ENCODE measurements around the gene KRTAP4-2.

KRTAP4-2 gene

GRCh38 chr17:41186872-41187271, 8.9 kb upstream of the KRTAP4-2 start:
- no peaks in the 10 kb centered on the region for H3K4me1 ChIP-seq (ENCODE audit: control insufficient read depth, low read depth, low read length)
- no peaks in the 10 kb centered on the region for H3K27me3 ChIP-seq (ENCODE audit: control insufficient read depth, insufficient read depth, low read length)
- no peaks in the 10 kb centered on the region for H3K9me3 ChIP-seq (ENCODE audit: control insufficient read depth, low read depth, low read length)

GRCh38 chr17:41185001-41185400, 7.0 kb upstream of the KRTAP4-2 start:
- Histone ChIP-seq H3K9me3 (ENCODE audit: control insufficient read depth, low read depth, low read length) (no peaks in the 10 kb centered on the region), H3K9ac (ENCODE audit: low read length) (no peak overlapping the region), H3K27me3 (ENCODE audit: control insufficient read depth, insufficient read depth, low read length) (no peaks in the 10 kb centered on the region), H3K27ac (ENCODE audit: low read length) (no peak overlapping the region), H3K36me3 (ENCODE audit: control insufficient read depth, low read depth, low read length) (no peaks in the 10 kb centered on the region), H3K4me3 (ENCODE audit: low read length) (no peak overlapping the region), H3K4me1 (ENCODE audit: control insufficient read depth, low read depth, low read length) (no peaks in the 10 kb centered on the region)

More at GRCh38 chr17:41186872-41187271, 8.9 kb upstream of the KRTAP4-2 start:
- no peak overlapping the region for H3K9ac ChIP-seq (ENCODE audit: low read length)
- no peak overlapping the region for H3K4me3 ChIP-seq (ENCODE audit: low read length)
- H3K27ac ChIP-seq (ENCODE audit: low read length), result no peak overlapping the region
- H3K36me3 ChIP-seq (ENCODE audit: control insufficient read depth, low read depth, low read length), result no peaks in the 10 kb centered on the region

DNA sequence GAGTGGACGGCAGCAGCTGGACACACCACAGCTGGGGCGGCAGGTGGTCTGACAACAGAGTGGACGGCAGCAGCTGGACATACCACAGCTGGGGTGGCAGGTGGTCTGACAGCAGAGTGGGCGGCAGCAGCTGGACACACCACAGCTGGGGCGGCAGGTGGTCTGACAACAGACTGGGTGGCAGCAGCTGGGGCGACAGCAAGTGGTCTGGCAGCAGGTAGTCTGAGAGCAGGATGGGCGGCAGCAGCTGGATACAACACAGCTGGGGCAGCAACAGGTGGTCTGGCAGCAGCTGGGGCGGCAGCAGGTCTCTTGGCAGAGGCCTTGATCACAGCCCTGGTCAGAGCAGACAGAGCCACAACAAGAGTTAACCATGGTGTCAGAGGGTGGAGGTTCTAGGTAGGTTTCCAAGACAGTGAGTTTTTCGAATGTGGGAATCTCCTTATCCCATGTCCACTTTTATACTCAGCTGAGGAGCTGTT, 6.5 kb upstream of the KRTAP4-2 start, which contains the start of gene KRTAP4-1:
Gene KRTAP4-1, minus strand, starts transcription at position 432 of the 482 bp plus-strand sequence. Its CDS starts 57 bp downstream, at position 375.
- H3K27ac ChIP-seq (ENCODE audit: low read length), result no peak within 1 kb of the TSS
- no peaks in the 10 kb centered on the region for H3K9me3 ChIP-seq (ENCODE audit: control insufficient read depth, low read depth, low read length)
- no peaks in the 10 kb centered on the region for H3K36me3 ChIP-seq (ENCODE audit: control insufficient read depth, low read depth, low read length)
- H3K4me1 ChIP-seq (ENCODE audit: control insufficient read depth, low read depth, low read length), result no peaks in the 10 kb centered on the region
- no peak within 1 kb of the TSS for H3K4me3 ChIP-seq (ENCODE audit: low read length)
- H3K9ac ChIP-seq (ENCODE audit: low read length), result no peak within 1 kb of the TSS
- H3K27me3 ChIP-seq (ENCODE audit: control insufficient read depth, insufficient read depth, low read length), result no peaks in the 10 kb centered on the region

GRCh38 chr17:41178843-41179616, 1.0 kb upstream of the KRTAP4-2 start:
- no peaks in the 10 kb centered on the region for H3K27me3 ChIP-seq (ENCODE audit: control insufficient read depth, insufficient read depth, low read length)

GRCh38 chr17:41178341-41178740, 320 bp upstream of the KRTAP4-2 start:
- Histone ChIP-seq H3K4me3 (ENCODE audit: low read length) (no peak overlapping the region), H3K9me3 (ENCODE audit: control insufficient read depth, low read depth, low read length) (no peaks in the 10 kb centered on the region), H3K36me3 (ENCODE audit: control insufficient read depth, low read depth, low read length) (no peaks in the 10 kb centered on the region), H3K9ac (ENCODE audit: low read length) (no peak overlapping the region), H3K27ac (ENCODE audit: low read length) (no peak overlapping the region), H3K4me1 (ENCODE audit: control insufficient read depth, low read depth, low read length) (no peaks in the 10 kb centered on the region), H3K27me3 (ENCODE audit: control insufficient read depth, insufficient read depth, low read length) (no peaks in the 10 kb centered on the region)

More at GRCh38 chr17:41178843-41179616, 1.0 kb upstream of the KRTAP4-2 start:
- Histone ChIP-seq H3K9me3 (ENCODE audit: control insufficient read depth, low read depth, low read length) (no peaks in the 10 kb centered on the region), H3K9ac (ENCODE audit: low read length) (no peak overlapping the region), H3K4me3 (ENCODE audit: low read length) (no peak overlapping the region), H3K36me3 (ENCODE audit: control insufficient read depth, low read depth, low read length) (no peaks in the 10 kb centered on the region), H3K27ac (ENCODE audit: low read length) (no peak overlapping the region), H3K4me1 (ENCODE audit: control insufficient read depth, low read depth, low read length) (no peaks in the 10 kb centered on the region)

DNA sequence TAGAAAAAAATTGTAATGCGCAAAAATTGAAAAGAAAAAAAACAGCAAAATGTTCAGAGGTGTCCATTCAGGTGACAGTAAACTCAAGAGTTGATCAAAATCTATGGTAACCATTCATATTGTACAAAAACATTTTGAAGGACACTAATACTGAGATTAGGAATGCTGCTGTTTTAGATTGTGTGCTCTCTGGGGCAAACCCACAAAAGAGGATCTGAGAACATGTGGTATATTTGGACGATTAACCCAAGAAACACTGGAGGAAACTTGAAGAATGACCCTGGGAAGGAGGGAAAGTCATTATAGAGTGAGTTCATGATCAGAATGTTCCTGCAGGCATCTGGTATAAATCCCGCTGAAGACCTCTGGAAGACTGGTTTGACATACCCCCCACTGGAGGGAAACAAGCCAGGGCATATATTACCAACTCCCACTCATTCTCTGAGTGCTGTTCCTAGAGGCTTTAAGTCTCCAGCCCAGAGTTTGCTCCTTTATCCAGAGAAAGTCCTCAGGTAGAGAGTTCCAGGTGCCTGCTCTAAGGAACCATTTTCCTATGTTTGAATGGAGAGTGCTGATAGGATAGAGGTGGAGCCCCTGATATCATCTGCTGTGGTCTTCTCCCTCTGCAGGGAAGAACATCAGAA, 1.2 kb downstream of the KRTAP4-2 start:
- Histone ChIP-seq H3K9ac (ENCODE audit: low read length) (no peak overlapping the region), H3K36me3 (ENCODE audit: control insufficient read depth, low read depth, low read length) (no peaks in the 10 kb centered on the region), H3K27me3 (ENCODE audit: control insufficient read depth, insufficient read depth, low read length) (no peaks in the 10 kb centered on the region), H3K4me1 (ENCODE audit: control insufficient read depth, low read depth, low read length) (no peaks in the 10 kb centered on the region), H3K4me3 (ENCODE audit: low read length) (no peak overlapping the region), H3K27ac (ENCODE audit: low read length) (no peak overlapping the region), H3K9me3 (ENCODE audit: control insufficient read depth, low read depth, low read length) (no peaks in the 10 kb centered on the region)

DNA sequence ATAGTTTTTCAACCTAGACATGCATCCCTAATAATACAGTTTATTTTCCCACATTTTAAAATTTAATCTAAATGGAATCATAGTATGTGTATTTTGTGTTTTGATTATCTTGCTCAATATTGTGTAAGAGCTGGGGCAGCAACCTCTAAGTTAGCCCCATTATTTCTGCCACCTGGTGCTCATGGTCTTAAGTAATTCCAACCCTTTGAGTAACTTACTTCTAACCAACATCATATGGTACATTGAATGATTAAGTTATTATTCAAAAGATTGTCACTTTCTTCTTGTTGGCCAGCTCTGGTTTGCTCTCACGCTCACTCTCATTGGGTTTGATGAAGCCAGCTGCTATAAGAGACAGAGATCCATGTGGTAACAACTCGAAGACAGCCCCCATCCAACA, 6.1 kb downstream of the KRTAP4-2 start:
- H3K4me1 ChIP-seq (ENCODE audit: control insufficient read depth, low read depth, low read length), result no peaks in the 10 kb centered on the region
- H3K9me3 ChIP-seq (ENCODE audit: control insufficient read depth, low read depth, low read length), result no peaks in the 10 kb centered on the region
- H3K27me3 ChIP-seq (ENCODE audit: control insufficient read depth, insufficient read depth, low read length), result no peaks in the 10 kb centered on the region
- no peak overlapping the region for H3K9ac ChIP-seq (ENCODE audit: low read length)
- no peak overlapping the region for H3K27ac ChIP-seq (ENCODE audit: low read length)
- H3K36me3 ChIP-seq (ENCODE audit: control insufficient read depth, low read depth, low read length), result no peaks in the 10 kb centered on the region
- H3K4me3 ChIP-seq (ENCODE audit: low read length), result no peak overlapping the region

DNA sequence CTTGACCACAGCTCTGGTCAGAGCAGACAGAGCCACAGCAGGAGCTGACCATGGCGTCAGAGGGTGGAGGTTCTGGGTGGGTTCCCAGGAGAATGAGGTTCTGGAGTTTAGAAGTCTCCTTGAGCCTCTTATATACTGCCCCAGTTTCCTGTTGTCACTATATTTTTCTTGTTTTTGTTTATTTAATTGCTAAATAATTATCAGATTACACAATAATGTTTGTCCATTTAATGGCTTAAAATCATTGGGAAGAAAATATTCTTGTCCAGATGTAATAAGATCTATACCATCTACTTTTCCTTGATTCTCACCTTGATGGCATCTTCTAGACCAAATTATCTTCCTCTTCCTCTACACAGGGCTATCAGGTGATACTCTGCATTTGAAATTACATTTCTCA, 9.9 kb downstream of the KRTAP4-2 start, which contains the start of gene KRTAP4-3:
Gene KRTAP4-3, minus strand, starts transcription at position 101 of the 400 bp plus-strand sequence. Its CDS starts 49 bp downstream, at position 52.
- no peak within 1 kb of the TSS for H3K4me3 ChIP-seq (ENCODE audit: low read length)
- H3K9ac ChIP-seq (ENCODE audit: low read length), result no peak within 1 kb of the TSS
- no peaks in the 10 kb centered on the region for H3K27me3 ChIP-seq (ENCODE audit: control insufficient read depth, insufficient read depth, low read length)

DNA sequence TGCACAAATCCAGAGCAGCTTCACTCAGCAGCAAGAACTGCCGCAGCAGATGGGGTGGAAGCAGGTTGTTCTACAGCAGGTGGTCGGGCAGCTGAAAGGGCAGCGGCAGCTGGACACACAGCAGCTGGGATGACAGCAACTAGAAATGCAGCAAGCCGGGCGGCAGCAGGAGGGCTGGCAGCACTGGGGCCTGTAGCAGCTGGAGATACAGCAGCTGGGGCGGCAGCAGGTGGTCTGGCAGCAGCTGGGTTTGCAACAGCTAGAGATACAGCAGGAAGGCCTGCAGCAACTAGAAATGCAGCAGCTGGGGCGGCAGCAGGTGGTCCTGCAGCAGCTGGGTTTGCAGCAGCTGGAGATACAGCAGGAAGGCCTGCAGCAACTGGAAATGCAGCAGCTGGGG, 10.5 kb downstream of the KRTAP4-2 start:
- Histone ChIP-seq H3K27me3 (ENCODE audit: control insufficient read depth, insufficient read depth, low read length) (no peaks in the 10 kb centered on the region), H3K4me3 (ENCODE audit: low read length) (no peak overlapping the region), H3K4me1 (ENCODE audit: control insufficient read depth, low read depth, low read length) (no peaks in the 10 kb centered on the region), H3K9ac (ENCODE audit: low read length) (no peak overlapping the region), H3K9me3 (ENCODE audit: control insufficient read depth, low read depth, low read length) (no peaks in the 10 kb centered on the region), H3K36me3 (ENCODE audit: control insufficient read depth, low read depth, low read length) (no peaks in the 10 kb centered on the region), H3K27ac (ENCODE audit: low read length) (no peak overlapping the region)

More for the DNA sequence above, 9.9 kb downstream of the KRTAP4-2 start, which contains the start of gene KRTAP4-3:
- Histone ChIP-seq H3K9me3 (ENCODE audit: control insufficient read depth, low read depth, low read length) (no peaks in the 10 kb centered on the region), H3K27ac (ENCODE audit: low read length) (no peak within 1 kb of the TSS), H3K36me3 (ENCODE audit: control insufficient read depth, low read depth, low read length) (no peaks in the 10 kb centered on the region), H3K4me1 (ENCODE audit: control insufficient read depth, low read depth, low read length) (no peaks in the 10 kb centered on the region)

GRCh38 chr17:41163828-41164227, 14.2 kb downstream of the KRTAP4-2 start:
- no peaks in the 10 kb centered on the region for H3K4me1 ChIP-seq (ENCODE audit: control insufficient read depth, low read depth, low read length)
- H3K9me3 ChIP-seq (ENCODE audit: control insufficient read depth, low read depth, low read length), result no peaks in the 10 kb centered on the region
- H3K27me3 ChIP-seq (ENCODE audit: control insufficient read depth, insufficient read depth, low read length), result no peaks in the 10 kb centered on the region
- no peak overlapping the region for H3K9ac ChIP-seq (ENCODE audit: low read length)
- no peak overlapping the region for H3K4me3 ChIP-seq (ENCODE audit: low read length)
- no peak overlapping the region for H3K27ac ChIP-seq (ENCODE audit: low read length)
- H3K36me3 ChIP-seq (ENCODE audit: control insufficient read depth, low read depth, low read length), result no peaks in the 10 kb centered on the region

DNA sequence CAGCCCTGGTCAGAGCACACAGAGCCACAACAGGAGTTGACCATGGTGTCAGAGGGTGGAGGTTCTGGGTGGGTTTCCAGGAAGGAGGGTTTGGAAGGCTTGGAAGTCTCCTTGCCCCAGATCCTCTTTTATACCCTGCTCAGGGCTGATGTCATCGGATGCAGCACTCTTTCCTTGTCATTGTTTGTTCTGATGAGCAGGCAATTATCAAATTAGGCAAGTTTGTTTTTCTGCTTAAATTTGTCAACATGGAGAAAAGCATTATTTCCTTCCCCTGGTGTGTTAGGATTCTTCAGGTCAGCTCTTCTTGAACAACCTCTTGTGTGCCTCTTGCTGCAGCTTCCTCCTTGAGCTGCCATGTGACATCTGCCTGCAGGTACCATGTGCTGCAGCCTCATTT, 17.4 kb downstream of the KRTAP4-2 start, which contains the start of gene KRTAP4-4:
Gene KRTAP4-4, minus strand, starts transcription at position 101 of the 400 bp plus-strand sequence. Its CDS starts 57 bp downstream, at position 44.
- Histone ChIP-seq H3K36me3 (ENCODE audit: control insufficient read depth, low read depth, low read length) (no peaks in the 10 kb centered on the region), H3K27ac (ENCODE audit: low read length) (no peak within 1 kb of the TSS), H3K9me3 (ENCODE audit: control insufficient read depth, low read depth, low read length) (no peaks in the 10 kb centered on the region), H3K4me3 (ENCODE audit: low read length) (no peak within 1 kb of the TSS), H3K9ac (ENCODE audit: low read length) (no peak within 1 kb of the TSS), H3K27me3 (ENCODE audit: control insufficient read depth, insufficient read depth, low read length) (no peaks in the 10 kb centered on the region), H3K4me1 (ENCODE audit: control insufficient read depth, low read depth, low read length) (no peaks in the 10 kb centered on the region)

Measured in iPS-18a (cell line).